PC-9 (cell line): Measurements from ENCODE around the gene SGK2. TPM values are rescaled to one million over a fixed set of nuclear protein-coding genes. Genes with fewer than 3 reads are reported as not detected.

Source experiments
- BruUV-seq: library from RNA; stranded (reverse); fragments of 400-500 nt; replicated peaks from 2 replicates; lab custom pipeline; 2021; lab: Mats Ljungman, UMichigan
- CTCF ChIA-PET: fragments of 300-600 bp; sonication (Branson Sonifier 250); formaldehyde crosslinking; loops from one replicate; lab custom pipeline; 2022; ENCODE audit warnings: antibody characterized with exemption; lab: Charles Lee
- POLR2A ChIA-PET: fragments of 300-600 bp; sonication (Branson Sonifier 250); formaldehyde crosslinking; loops from one replicate; lab custom pipeline; 2022; ENCODE audit warnings: antibody characterized with exemption; ENCODE audit not compliant: unreplicated experiment; lab: Charles Lee
- DNase-seq, 2 experiments: peaks; one replicate each; pipeline versions ENCODE4 v3.0.0 to v3.0.0-alpha.2; 2015 to 2022; ENCODE audit warnings: mixed read lengths in 1 of 2
- H2AFZ ChIP-seq: fragments of 200-600 bp; sonication (generic); 2 replicates; pipeline ENCODE4 v1.8.1; 2017; ENCODE audit warnings: antibody characterized with exemption
- H3F3A ChIP-seq: fragments of 200-600 bp; sonication (generic); 2 replicates; pipeline ENCODE4 v1.8.1; 2017; ENCODE audit warnings: antibody characterized with exemption, mild to moderate bottlenecking, low read depth; ENCODE audit not compliant: insufficient read depth
- H3K27ac ChIP-seq: fragments of 200-600 bp; sonication (generic); 2 replicates; pipeline ENCODE4 v1.6.1; 2016; ENCODE audit warnings: mixed run types
- H3K27me3 ChIP-seq: fragments of 200-600 bp; sonication (generic); 2 replicates; pipeline ENCODE4 v1.6.1; 2016; ENCODE audit warnings: low read depth, mixed run types; ENCODE audit not compliant: insufficient read depth
- H3K36me3 ChIP-seq: fragments of 200-600 bp; sonication (generic); 2 replicates; pipeline ENCODE4 v1.6.1; 2016; ENCODE audit warnings: low read depth, mixed run types
- H3K4me1 ChIP-seq: fragments of 200-600 bp; sonication (generic); replicated peaks from 2 replicates; pipeline ENCODE4 v1.6.1; 2016; ENCODE audit warnings: mixed run types; ENCODE audit not compliant: insufficient read depth
- H3K4me2 ChIP-seq: fragments of 200-600 bp; sonication (generic); 2 replicates; pipeline ENCODE4 v1.6.1; 2017; ENCODE audit warnings: mixed run types
- H3K4me3 ChIP-seq: fragments of 200-600 bp; sonication (generic); 2 replicates; pipeline ENCODE4 v1.6.1; 2016; ENCODE audit warnings: mixed run types
- H3K79me2 ChIP-seq: fragments of 200-600 bp; sonication (generic); 2 replicates; pipeline ENCODE4 v1.6.1; 2017; ENCODE audit warnings: low read depth, mixed run types
- H3K9me2 ChIP-seq: fragments of 200-600 bp; sonication (generic); 2 replicates; pipeline ENCODE4 v1.8.1; 2017; ENCODE audit warnings: mild to moderate bottlenecking; ENCODE audit not compliant: insufficient read depth
- H3K9me3 ChIP-seq: fragments of 200-600 bp; sonication (generic); 2 replicates; pipeline ENCODE4 v1.8.1; 2016; ENCODE audit warnings: low read depth; ENCODE audit not compliant: insufficient read depth
- H4K20me1 ChIP-seq: fragments of 200-600 bp; sonication (generic); 2 replicates; pipeline ENCODE4 v1.8.1; 2017; ENCODE audit not compliant: insufficient read depth
- EZH2 ChIP-seq: fragments of 200-600 bp; sonication (generic); IDR thresholded peaks from 2 replicates; pipeline ENCODE4 v1.8.0; 2017; ENCODE audit warnings: antibody characterized with exemption, low read depth
- intact Hi-C: fragments of 100-400 bp; cut with micrococcal nuclease; formaldehyde crosslinking; loops from one replicate; pipeline ENCODE4 v1.10.0; 2022; ENCODE audit not compliant: unreplicated experiment
- total RNA-seq: library from RNA; stranded (reverse); gene quantifications from 2 replicates; pipeline ENCODE4 v1.2.3, GENCODE V29; 2021
- TF ChIP-seq, protein P1 (sequence below): fragments of 200-600 bp; sonication (generic); conservative IDR thresholded peaks from 2 replicates; pipeline ENCODE4 v1.6.1; 2017; ENCODE audit warnings: mixed run types, antibody characterized with exemption, mild to moderate bottlenecking, moderate library complexity

Gene SGK2
- total RNA-seq, 1 experiment from 2014 or later: 3.1 TPM

DNA sequence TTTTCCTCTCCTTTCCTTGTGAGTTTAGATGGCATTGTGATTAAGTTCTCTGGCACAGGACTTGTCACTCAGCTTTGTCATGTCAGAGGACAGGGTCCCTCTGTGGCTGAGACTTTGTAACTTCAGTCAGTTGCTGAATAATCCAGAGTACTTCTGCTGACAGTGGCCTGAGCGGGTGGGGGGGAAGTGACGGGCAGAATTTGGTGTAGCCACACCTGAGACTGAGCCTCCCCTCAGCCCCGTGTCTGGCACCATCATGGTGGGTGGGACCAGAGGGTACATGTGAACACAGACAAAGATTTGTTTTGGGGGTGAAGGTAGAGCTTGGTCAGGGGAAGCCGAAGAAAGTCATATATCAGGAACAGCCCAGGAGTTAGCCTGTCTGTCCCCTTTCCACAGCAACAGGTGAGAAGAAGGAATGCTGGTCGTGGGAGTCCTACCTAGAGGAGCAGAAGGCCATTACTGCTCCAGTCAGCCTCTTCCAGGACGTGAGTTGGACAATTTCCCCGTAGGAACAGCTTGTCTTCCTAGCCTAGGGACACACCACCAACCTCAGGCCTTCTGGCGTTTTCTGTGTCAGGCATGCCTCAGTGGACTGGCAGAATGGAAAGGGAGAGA lies 30.5 kb upstream of the SGK2 start:
- POLR2A ChIA-PET: interaction anchor here (0.5 kb wide), 1 partner anchor 70 kb away, joined by 5 read pairs; no protein-coding TSS in a partner anchor
- no peaks in the 10 kb centered on the region for H3K36me3 ChIP-seq
- no peaks in the 10 kb centered on the region for H3K9me2 ChIP-seq
- H3K27me3 ChIP-seq: no peaks in the 10 kb centered on the region
- intact Hi-C loops: no loop called here
- CTCF ChIA-PET: no interaction called here
- no peaks in the 10 kb centered on the region for H3F3A ChIP-seq
- BruUV-seq: no TSS peak
- no peak overlapping the region for H3K4me3 ChIP-seq
- H3K4me2 ChIP-seq: no peak overlapping the region
- DNase-seq: no peak
- no peaks in the 10 kb centered on the region for H3K9me3 ChIP-seq
- H3K27ac ChIP-seq: no peak overlapping the region
- H4K20me1 ChIP-seq: no peaks in the 10 kb centered on the region
- H3K79me2 ChIP-seq: no peaks in the 10 kb centered on the region
- TF ChIP-seq EZH2: no peak
- TF ChIP-seq, protein P1, sequence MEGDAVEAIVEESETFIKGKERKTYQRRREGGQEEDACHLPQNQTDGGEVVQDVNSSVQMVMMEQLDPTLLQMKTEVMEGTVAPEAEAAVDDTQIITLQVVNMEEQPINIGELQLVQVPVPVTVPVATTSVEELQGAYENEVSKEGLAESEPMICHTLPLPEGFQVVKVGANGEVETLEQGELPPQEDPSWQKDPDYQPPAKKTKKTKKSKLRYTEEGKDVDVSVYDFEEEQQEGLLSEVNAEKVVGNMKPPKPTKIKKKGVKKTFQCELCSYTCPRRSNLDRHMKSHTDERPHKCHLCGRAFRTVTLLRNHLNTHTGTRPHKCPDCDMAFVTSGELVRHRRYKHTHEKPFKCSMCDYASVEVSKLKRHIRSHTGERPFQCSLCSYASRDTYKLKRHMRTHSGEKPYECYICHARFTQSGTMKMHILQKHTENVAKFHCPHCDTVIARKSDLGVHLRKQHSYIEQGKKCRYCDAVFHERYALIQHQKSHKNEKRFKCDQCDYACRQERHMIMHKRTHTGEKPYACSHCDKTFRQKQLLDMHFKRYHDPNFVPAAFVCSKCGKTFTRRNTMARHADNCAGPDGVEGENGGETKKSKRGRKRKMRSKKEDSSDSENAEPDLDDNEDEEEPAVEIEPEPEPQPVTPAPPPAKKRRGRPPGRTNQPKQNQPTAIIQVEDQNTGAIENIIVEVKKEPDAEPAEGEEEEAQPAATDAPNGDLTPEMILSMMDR: no peak
- no peak overlapping the region for H2AFZ ChIP-seq
- H3K4me1 ChIP-seq: no peaks in the 10 kb centered on the region

DNA sequence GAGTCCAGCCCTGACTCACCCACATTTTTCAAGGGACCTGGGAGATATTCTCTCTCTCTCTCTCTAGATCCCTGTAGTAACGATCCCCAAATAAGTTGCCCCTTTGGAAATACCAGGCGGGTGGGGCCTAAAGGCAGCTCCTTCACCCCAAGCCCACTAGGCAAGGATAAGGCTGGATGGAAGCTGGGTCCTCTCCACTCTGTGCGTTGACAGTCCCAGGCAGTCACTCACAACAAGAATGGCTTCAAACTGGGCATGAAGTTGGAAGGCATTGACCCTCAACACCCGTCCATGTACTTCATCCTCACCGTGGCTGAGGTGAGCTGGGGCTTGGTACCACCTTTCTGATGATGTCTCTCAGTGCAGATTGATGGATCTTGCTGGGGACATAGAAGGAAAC lies 29.8 kb upstream of the SGK2 start:
- Histone ChIP-seq H4K20me1 (no peaks in the 10 kb centered on the region), H3K4me3 (no peak overlapping the region), H2AFZ (no peak overlapping the region), H3K9me3 (no peaks in the 10 kb centered on the region), H3K4me1 (no peaks in the 10 kb centered on the region), H3K79me2 (no peaks in the 10 kb centered on the region), H3K36me3 (no peaks in the 10 kb centered on the region), H3F3A (no peaks in the 10 kb centered on the region), H3K27ac (no peak overlapping the region), H3K9me2 (no peaks in the 10 kb centered on the region), H3K27me3 (no peaks in the 10 kb centered on the region), H3K4me2 (no peak overlapping the region)
- no peak for TF ChIP-seq EZH2
- TF ChIP-seq, protein P1: no peak
- ChIA-PET CTCF (no interaction called here), POLR2A (interaction anchor here (0.5 kb wide), 1 partner anchor 71 kb away, joined by 5 read pairs; no protein-coding TSS in a partner anchor)
- intact Hi-C loops: no loop called here
- BruUV-seq: no TSS peak
- no peak for DNase-seq

DNA sequence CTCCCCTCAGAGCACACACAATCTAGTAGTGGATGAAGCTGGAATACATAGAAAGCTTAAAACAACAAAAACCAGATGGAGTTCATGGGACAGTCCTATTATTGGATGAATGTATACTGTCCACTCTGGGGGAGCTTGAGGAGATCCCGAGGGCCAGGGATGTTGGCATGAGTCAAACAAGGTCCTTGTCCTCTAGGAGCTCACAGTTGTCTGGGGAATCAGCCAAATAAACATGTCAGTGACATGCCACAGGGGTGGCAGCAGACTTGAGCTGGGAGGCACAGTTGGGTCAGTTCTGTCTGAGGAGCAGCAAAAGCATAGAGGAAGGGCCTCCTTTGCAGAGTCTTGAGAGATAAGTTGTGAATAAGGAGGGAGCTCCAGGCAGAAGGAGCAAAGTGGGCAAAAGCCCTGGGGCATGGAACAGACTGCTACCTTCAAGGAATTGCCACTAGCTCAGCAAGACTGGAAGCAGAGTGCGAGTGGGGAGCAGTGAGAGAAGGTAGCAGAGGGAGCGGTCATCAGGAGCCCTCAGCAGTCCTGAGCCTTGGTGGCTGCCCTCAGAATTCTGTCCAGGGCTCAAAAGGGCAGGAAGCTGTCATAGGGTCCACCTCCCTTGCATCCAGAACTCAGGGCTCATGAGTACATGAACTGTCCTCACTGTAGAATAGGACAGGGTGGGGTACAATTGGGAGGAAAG lies 29.2 kb upstream of the SGK2 start:
- no peaks in the 10 kb centered on the region for H3F3A ChIP-seq
- no peak overlapping the region for H3K4me3 ChIP-seq
- POLR2A ChIA-PET: no interaction called here
- H4K20me1 ChIP-seq: no peaks in the 10 kb centered on the region
- CTCF ChIA-PET: no interaction called here
- no peak overlapping the region for H3K4me2 ChIP-seq
- H3K4me1 ChIP-seq: no peaks in the 10 kb centered on the region
- no peaks in the 10 kb centered on the region for H3K79me2 ChIP-seq
- H3K27me3 ChIP-seq: no peaks in the 10 kb centered on the region
- no peak for DNase-seq
- no peaks in the 10 kb centered on the region for H3K9me3 ChIP-seq
- no peaks in the 10 kb centered on the region for H3K9me2 ChIP-seq
- TF ChIP-seq, protein P1: no peak
- TF ChIP-seq EZH2: no peak
- no TSS peak for BruUV-seq
- intact Hi-C loops: loop anchor here (10.0 kb wide), 1 partner anchor 665 kb away; no protein-coding TSS in a partner anchor
- no peaks in the 10 kb centered on the region for H3K36me3 ChIP-seq
- H3K27ac ChIP-seq: no peak overlapping the region
- H2AFZ ChIP-seq: no peak overlapping the region
